HG02642 (cell line): Measurements from ENCODE around the gene LIAS.
A peak's percentile ranks its signal among the peaks of the same experiment; 100 is the strongest.

Experiments
- ATAC-seq: cut with Tn5 transposase; IDR thresholded peaks from one replicate; pipeline ENCODE4 v1.9.1; 2021; ENCODE audit warnings: mild to moderate bottlenecking; ENCODE audit not compliant: unreplicated experiment, poor library complexity

LIAS gene

DNA sequence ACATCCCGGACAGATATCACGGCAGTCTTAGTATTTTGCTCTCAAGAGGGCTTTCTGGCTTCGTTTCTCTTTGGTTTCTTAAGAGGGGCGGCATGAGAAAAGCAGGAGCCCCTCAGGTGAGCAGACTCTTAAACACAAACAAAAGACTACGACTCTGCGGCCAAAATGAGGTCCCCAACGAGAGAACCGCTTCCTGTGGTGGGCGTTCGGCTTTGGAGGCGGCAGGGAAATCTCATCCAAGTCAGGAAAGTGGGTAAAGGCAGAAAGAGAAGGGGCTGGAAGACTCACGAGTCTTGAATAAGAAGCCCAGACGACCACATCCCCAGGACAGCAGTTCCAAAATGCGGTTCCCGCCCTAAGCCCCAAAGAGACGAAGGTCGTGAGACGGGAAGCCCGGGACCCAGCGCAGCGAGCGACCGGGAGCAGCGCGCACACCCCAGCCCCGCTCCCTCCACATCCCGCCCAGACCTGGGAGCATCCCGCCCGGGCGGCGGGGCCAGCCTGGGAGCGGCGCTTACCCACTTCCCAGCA is 68.0 kb downstream of the LIAS start:
- peak; percentile 28 for ATAC-seq

DNA sequence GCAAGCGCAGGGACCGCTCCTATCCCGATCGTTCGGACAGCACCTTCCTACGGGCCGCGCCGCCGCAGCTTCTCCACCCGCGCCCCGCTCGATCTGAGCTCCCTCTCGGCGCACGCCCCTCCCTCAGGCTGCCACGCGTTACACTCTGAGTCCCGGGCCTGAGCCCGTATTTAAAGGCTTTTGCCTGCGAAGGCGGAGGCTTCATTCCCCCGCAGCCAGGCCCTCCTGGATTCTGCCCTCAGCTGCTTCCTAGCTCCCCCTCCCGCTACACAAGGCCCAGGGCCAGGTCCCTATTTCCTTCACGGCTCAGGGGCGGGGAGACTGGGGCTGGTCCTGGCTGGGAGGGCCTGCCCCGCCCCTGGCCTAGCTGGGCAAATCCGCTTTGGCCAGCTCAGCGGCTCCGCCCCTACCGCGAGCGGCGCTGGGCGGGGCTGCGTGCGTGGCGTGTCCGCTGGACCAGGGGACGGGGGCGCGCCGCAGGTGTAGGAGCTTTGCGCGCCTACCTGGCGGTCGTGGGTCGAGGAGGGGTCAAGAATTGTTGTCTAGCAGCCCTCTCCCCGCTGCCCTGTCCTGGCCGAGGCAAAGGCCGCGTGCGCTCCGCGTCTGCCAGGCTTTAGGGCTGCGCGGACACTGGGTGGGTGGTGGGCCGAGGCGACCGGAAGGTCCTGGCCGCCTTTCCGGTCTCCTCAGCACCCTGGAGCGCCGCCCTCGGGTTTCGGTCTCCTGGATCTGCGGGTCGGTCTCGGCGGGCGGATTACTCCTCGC is 68.6 kb downstream of the LIAS start, which contains the start of gene UGDH:
Gene UGDH (minus strand): TSS at position 144 of the 765 bp plus-strand sequence. CDS start 5,927 bp downstream, outside the sequence.
- ATAC-seq, result peak; percentile 96

DNA sequence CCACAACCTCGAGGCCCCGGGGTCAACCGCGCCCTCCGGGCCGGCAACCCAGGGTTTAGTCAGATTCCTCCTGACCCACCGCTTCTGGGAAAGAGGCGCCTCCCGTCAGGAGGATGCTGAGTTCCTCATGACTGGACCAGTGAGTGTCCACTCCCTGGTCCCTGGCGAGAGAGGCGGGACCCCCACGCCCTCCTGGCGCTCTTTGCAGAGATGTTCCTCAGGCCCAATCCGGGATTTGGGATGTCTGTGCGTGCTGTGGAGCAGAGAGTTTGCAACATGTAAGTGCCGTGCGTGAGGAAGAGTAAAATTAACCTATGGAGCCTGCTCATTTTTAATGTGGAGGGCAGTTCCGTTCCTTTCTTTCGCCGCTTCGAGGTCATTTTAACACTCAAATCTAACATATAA is 69.2 kb downstream of the LIAS start:
- no peak for ATAC-seq
